ENCODE measurements around the gene FGF14.
A peak's percentile ranks its signal among the peaks of the same experiment; 100 is the strongest.

Gene FGF14

GRCh38 chr13:102198418-102199311 is 203.2 kb downstream of the FGF14 start:
- no peak overlapping the region for H3K27ac ChIP-seq (ENCODE audit: low read depth, low read length, severe bottlenecking)
- H3K36me3 ChIP-seq (ENCODE audit: control insufficient read depth, insufficient read depth, low read length) = no peaks in the 10 kb centered on the region
- H3K4me3 ChIP-seq (ENCODE audit: extremely low read depth, insufficient read depth, low read length, poor library complexity, severe bottlenecking) = no peak overlapping the region
- no peaks in the 10 kb centered on the region for H3K9me3 ChIP-seq (ENCODE audit: control insufficient read depth, low read length)
- 94 to 100% methylated on average over 2 to 4 of the region's 7 CpGs for WGBS, 2 experiments (ENCODE audit: insufficient coverage in 2 of 2)
- H3K4me1 ChIP-seq (ENCODE audit: control insufficient read depth, insufficient read depth, low read length, poor library complexity, severe bottlenecking) = peaks cover 3% of the 10 kb centered on the region

DNA sequence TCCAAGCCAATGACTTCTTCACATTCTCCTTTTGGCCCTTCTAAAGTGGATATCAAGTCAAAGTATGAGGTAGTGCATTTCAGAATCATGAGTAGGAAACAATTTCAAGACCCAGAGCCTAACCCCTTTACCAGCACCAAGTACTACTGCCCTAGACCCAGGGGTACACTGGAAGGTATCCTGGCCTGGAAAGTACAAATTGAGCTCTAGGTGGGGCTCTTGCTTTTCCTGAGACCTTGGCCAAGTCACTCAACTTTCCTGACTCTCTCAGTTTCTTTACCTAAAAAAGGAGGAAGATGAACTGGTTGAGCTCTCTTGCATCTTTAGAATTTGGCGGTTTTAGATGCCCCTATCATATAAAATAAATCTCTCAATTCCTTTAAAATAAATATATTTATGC is 204.7 kb downstream of the FGF14 start:
- no CpG with 5 or more reads among the region's 1 CpG for WGBS, 2 experiments (ENCODE audit: insufficient coverage in 2 of 2)
- Histone ChIP-seq H3K9me3 (ENCODE audit: control insufficient read depth, low read length) (no peaks in the 10 kb centered on the region), H3K4me3 (ENCODE audit: extremely low read depth, insufficient read depth, low read length, poor library complexity, severe bottlenecking) (no peak overlapping the region), H3K36me3 (ENCODE audit: control insufficient read depth, insufficient read depth, low read length) (no peaks in the 10 kb centered on the region), H3K4me1 (ENCODE audit: control insufficient read depth, insufficient read depth, low read length, poor library complexity, severe bottlenecking) (peaks cover 3% of the 10 kb centered on the region), H3K27ac (ENCODE audit: low read depth, low read length, severe bottlenecking) (no peak overlapping the region)

DNA sequence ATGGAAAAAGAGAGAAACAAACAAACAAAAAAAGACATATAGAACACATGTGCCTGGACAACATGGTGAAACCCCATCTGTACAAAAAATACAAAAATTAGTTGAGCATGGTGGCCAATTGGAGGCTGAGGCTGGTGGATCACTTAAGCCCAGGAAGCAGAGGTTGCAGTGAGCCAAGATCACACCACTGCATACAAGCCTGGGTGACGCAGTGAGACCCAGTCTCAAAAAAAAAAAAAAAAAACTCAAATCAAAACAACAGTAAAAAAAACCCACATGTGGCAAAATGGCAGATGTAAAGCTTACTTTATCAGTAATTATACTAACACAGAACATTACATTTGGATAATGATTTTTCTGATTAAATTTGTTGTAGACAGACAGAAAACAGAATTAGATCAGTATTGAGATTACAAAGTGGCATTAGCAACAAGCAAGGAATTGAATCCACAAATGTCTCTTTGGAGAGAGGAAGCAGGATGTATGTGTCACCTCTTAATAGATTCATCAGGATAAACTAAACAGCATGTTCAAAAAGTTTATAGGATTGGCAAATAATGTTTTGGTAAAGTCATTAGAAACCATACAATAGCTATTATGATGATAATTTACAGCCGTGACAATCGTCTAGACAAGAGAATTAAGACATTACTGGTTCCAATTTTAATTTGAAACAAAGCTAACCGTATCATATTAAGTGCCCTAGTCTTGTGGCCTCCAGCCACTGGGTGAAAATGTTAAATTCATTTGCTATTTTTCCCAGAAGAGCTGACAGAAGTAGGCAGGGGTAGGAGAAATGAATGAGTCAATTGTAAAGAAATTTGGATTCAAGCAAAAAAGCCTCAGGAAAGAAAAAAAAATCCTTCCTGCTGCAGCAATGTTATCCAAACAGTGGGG is 206.0 kb downstream of the FGF14 start:
- Histone ChIP-seq H3K4me1 (ENCODE audit: control insufficient read depth, insufficient read depth, low read length, poor library complexity, severe bottlenecking) (peaks cover 11% of the 10 kb centered on the region), H3K4me3 (ENCODE audit: extremely low read depth, insufficient read depth, low read length, poor library complexity, severe bottlenecking) (no peak overlapping the region), H3K27ac (ENCODE audit: low read depth, low read length, severe bottlenecking) (peak overlapping the region; percentile 54), H3K9me3 (ENCODE audit: control insufficient read depth, low read length) (no peaks in the 10 kb centered on the region), H3K36me3 (ENCODE audit: control insufficient read depth, insufficient read depth, low read length) (no peaks in the 10 kb centered on the region)
- WGBS, 2 experiments (ENCODE audit: insufficient coverage in 2 of 2) = 80% methylated on average over 1 of the region's 4 CpGs; no CpG with 5 or more reads in 1 of the 2 experiments

- no peak overlapping the region for H3K4me3 ChIP-seq (ENCODE audit: extremely low read depth, insufficient read depth, low read length, poor library complexity, severe bottlenecking)
- no peaks in the 10 kb centered on the region for H3K9me3 ChIP-seq (ENCODE audit: control insufficient read depth, low read length)
- 94 to 100% methylated on average over 1 to 2 of the region's 2 CpGs for WGBS, 2 experiments (ENCODE audit: insufficient coverage in 2 of 2)
- peaks cover 11% of the 10 kb centered on the region for H3K4me1 ChIP-seq (ENCODE audit: control insufficient read depth, insufficient read depth, low read length, poor library complexity, severe bottlenecking)
- H3K36me3 ChIP-seq (ENCODE audit: control insufficient read depth, insufficient read depth, low read length) = no peaks in the 10 kb centered on the region
- no peak overlapping the region for H3K27ac ChIP-seq (ENCODE audit: low read depth, low read length, severe bottlenecking)
Measured at GRCh38 chr13:102192858-102193257, 209.0 kb downstream of the FGF14 start.

- H3K4me3 ChIP-seq (ENCODE audit: extremely low read depth, insufficient read depth, low read length, poor library complexity, severe bottlenecking) = no peak overlapping the region
- no peaks in the 10 kb centered on the region for H3K36me3 ChIP-seq (ENCODE audit: control insufficient read depth, insufficient read depth, low read length)
- WGBS, 2 experiments (ENCODE audit: insufficient coverage in 2 of 2) = 60% methylated on average over 1 of the region's 1 CpG; no CpG with 5 or more reads in 1 of the 2 experiments
- no peaks in the 10 kb centered on the region for H3K9me3 ChIP-seq (ENCODE audit: control insufficient read depth, low read length)
- peaks cover 11% of the 10 kb centered on the region for H3K4me1 ChIP-seq (ENCODE audit: control insufficient read depth, insufficient read depth, low read length, poor library complexity, severe bottlenecking)
- H3K27ac ChIP-seq (ENCODE audit: low read depth, low read length, severe bottlenecking) = no peak overlapping the region
Measured at GRCh38 chr13:102191951-102192502, 209.8 kb downstream of the FGF14 start.

DNA sequence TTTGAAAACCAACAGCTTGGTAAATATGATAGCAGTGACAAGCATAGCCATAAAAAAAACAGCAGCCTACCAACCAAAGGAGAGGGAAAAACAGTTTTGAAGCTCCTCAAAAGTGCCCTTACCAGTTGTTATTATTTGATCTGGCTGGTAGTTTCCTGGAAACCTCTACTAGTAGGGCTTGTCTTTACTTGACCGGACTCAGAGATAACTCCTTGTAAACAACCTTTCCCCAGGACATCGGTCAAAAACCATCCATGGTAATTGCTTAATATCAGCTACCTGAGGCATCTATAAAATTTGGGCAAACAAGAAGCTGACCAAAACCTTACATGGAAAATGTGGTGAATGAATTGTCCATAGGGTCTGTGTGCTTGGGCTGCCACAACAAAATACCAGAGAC is 210.9 kb downstream of the FGF14 start:
- Histone ChIP-seq H3K4me3 (ENCODE audit: extremely low read depth, insufficient read depth, low read length, poor library complexity, severe bottlenecking) (no peak overlapping the region), H3K4me1 (ENCODE audit: control insufficient read depth, insufficient read depth, low read length, poor library complexity, severe bottlenecking) (peaks cover 8% of the 10 kb centered on the region), H3K36me3 (ENCODE audit: control insufficient read depth, insufficient read depth, low read length) (no peaks in the 10 kb centered on the region), H3K27ac (ENCODE audit: low read depth, low read length, severe bottlenecking) (no peak overlapping the region), H3K9me3 (ENCODE audit: control insufficient read depth, low read length) (no peaks in the 10 kb centered on the region)
- no CpG with 5 or more reads among the region's 2 CpGs for WGBS, 2 experiments (ENCODE audit: insufficient coverage in 2 of 2)

DNA sequence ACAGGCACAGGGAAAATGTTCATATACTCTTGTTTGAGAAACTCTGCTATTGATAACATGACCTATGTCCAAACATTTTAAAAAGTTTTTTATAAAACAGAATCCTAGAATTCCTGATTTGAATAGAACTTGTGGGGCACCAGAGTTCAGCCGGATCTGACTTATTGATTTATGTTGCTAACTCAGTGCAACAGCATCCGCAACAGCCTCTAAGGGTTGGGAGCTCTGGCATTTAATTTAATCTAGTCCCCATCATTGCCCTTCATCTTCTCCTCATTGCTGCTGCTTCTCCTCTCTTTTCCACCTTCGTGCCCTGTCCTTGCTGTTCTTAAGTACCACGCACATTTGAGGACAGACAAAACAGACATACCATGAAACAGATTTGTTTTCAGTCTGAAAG is 214.5 kb downstream of the FGF14 start:
- 89 to 100% methylated on average over 2 to 3 of the region's 4 CpGs for WGBS, 2 experiments (ENCODE audit: insufficient coverage in 2 of 2)
- Histone ChIP-seq H3K36me3 (ENCODE audit: control insufficient read depth, insufficient read depth, low read length) (no peaks in the 10 kb centered on the region), H3K9me3 (ENCODE audit: control insufficient read depth, low read length) (no peaks in the 10 kb centered on the region), H3K4me1 (ENCODE audit: control insufficient read depth, insufficient read depth, low read length, poor library complexity, severe bottlenecking) (peaks cover 8% of the 10 kb centered on the region), H3K27ac (ENCODE audit: low read depth, low read length, severe bottlenecking) (no peak overlapping the region), H3K4me3 (ENCODE audit: extremely low read depth, insufficient read depth, low read length, poor library complexity, severe bottlenecking) (no peak overlapping the region)

GRCh38 chr13:102185375-102185984 is 216.4 kb downstream of the FGF14 start:
- no CpG with 5 or more reads among the region's 5 CpGs for WGBS, 2 experiments (ENCODE audit: insufficient coverage in 2 of 2)

GRCh38 chr13:102183509-102184182 is 218.2 kb downstream of the FGF14 start:
- no peak overlapping the region for H3K27ac ChIP-seq (ENCODE audit: low read depth, low read length, severe bottlenecking)
- H3K9me3 ChIP-seq (ENCODE audit: control insufficient read depth, low read length) = no peaks in the 10 kb centered on the region
- WGBS, 2 experiments (ENCODE audit: insufficient coverage in 2 of 2) = 88 to 100% methylated on average over 1 to 3 of the region's 4 CpGs
- H3K4me1 ChIP-seq (ENCODE audit: control insufficient read depth, insufficient read depth, low read length, poor library complexity, severe bottlenecking) = no peaks in the 10 kb centered on the region
- no peaks in the 10 kb centered on the region for H3K36me3 ChIP-seq (ENCODE audit: control insufficient read depth, insufficient read depth, low read length)
- no peak overlapping the region for H3K4me3 ChIP-seq (ENCODE audit: extremely low read depth, insufficient read depth, low read length, poor library complexity, severe bottlenecking)

More at GRCh38 chr13:102185375-102185984, 216.4 kb downstream of the FGF14 start:
- no peak overlapping the region for H3K4me3 ChIP-seq (ENCODE audit: extremely low read depth, insufficient read depth, low read length, poor library complexity, severe bottlenecking)
- no peaks in the 10 kb centered on the region for H3K4me1 ChIP-seq (ENCODE audit: control insufficient read depth, insufficient read depth, low read length, poor library complexity, severe bottlenecking)
- no peaks in the 10 kb centered on the region for H3K36me3 ChIP-seq (ENCODE audit: control insufficient read depth, insufficient read depth, low read length)
- no peaks in the 10 kb centered on the region for H3K9me3 ChIP-seq (ENCODE audit: control insufficient read depth, low read length)
- no peak overlapping the region for H3K27ac ChIP-seq (ENCODE audit: low read depth, low read length, severe bottlenecking)

- Histone ChIP-seq H3K4me1 (ENCODE audit: control insufficient read depth, insufficient read depth, low read length, poor library complexity, severe bottlenecking) (no peaks in the 10 kb centered on the region), H3K9me3 (ENCODE audit: control insufficient read depth, low read length) (no peaks in the 10 kb centered on the region), H3K36me3 (ENCODE audit: control insufficient read depth, insufficient read depth, low read length) (no peaks in the 10 kb centered on the region), H3K4me3 (ENCODE audit: extremely low read depth, insufficient read depth, low read length, poor library complexity, severe bottlenecking) (no peak overlapping the region), H3K27ac (ENCODE audit: low read depth, low read length, severe bottlenecking) (no peak overlapping the region)
- 89 to 97% methylated on average over 2 of the region's 5 CpGs for WGBS, 2 experiments (ENCODE audit: insufficient coverage in 2 of 2)
Measured at GRCh38 chr13:102182170-102182569, 219.7 kb downstream of the FGF14 start.
